Activated naive CD8-positive, alpha-beta T cell (primary cell): ENCODE data around the gene FOXL3.
"Not testable (repeated sequence)": the region's sequence is repeated elsewhere in the genome, so short reads cannot be mapped to it uniquely, and the experiment has no call there.

Experiments
- H3K27ac Mint-ChIP-seq: one replicate; pipeline ENCODE4 v1.8.0; 2021; ENCODE audit warnings: mixed read lengths
- H3K27me3 Mint-ChIP-seq: one replicate; pipeline ENCODE4 v1.8.0; 2021; ENCODE audit warnings: mixed read lengths
- H3K36me3 Mint-ChIP-seq: one replicate; pipeline ENCODE4 v1.8.0; 2021; ENCODE audit warnings: mixed read lengths
- H3K4me1 Mint-ChIP-seq: one replicate; pipeline ENCODE4 v1.8.0; 2021; ENCODE audit warnings: low read depth, mixed read lengths
- H3K4me3 Mint-ChIP-seq: one replicate; pipeline ENCODE4 v1.8.0; 2021; ENCODE audit warnings: mild to moderate bottlenecking, mixed read lengths
- H3K9me3 Mint-ChIP-seq: one replicate; pipeline ENCODE4 v1.8.0; 2021; ENCODE audit warnings: low read depth, mixed read lengths

Gene FOXL3

GRCh38 chr7:335358-336148 lies 45.6 kb downstream of the FOXL3 start:
- Mint-ChIP-seq H3K27me3 (no peaks in the 10 kb centered on the region), H3K9me3 (no peaks in the 10 kb centered on the region), H3K4me1 (peaks cover 14% of the 10 kb centered on the region), H3K4me3 (no peak overlapping the region), H3K36me3 (no peaks in the 10 kb centered on the region), H3K27ac (no peak overlapping the region)

- H3K27ac Mint-ChIP-seq, H3K9me3 Mint-ChIP-seq, H3K4me3 Mint-ChIP-seq, H3K27me3 Mint-ChIP-seq, H3K36me3 Mint-ChIP-seq: not testable (repeated sequence)
- H3K4me1 Mint-ChIP-seq = peaks cover 14% of the 10 kb centered on the region
Observed at GRCh38 chr7:336149-336533, 46.2 kb downstream of the FOXL3 start.

- Mint-ChIP-seq H3K36me3 (no peaks in the 10 kb centered on the region), H3K27ac (no peak overlapping the region), H3K4me3 (no peak overlapping the region), H3K9me3 (no peaks in the 10 kb centered on the region), H3K27me3 (no peaks in the 10 kb centered on the region), H3K4me1 (peaks cover 14% of the 10 kb centered on the region)
Observed at GRCh38 chr7:336810-337566, 47.0 kb downstream of the FOXL3 start.

GRCh38 chr7:337567-337951 lies 47.6 kb downstream of the FOXL3 start:
- Mint-ChIP-seq H3K4me3 (no peak overlapping the region), H3K36me3 (no peaks in the 10 kb centered on the region), H3K4me1 (peaks cover 14% of the 10 kb centered on the region), H3K9me3 (no peaks in the 10 kb centered on the region), H3K27me3 (no peaks in the 10 kb centered on the region), H3K27ac (no peak overlapping the region)

GRCh38 chr7:338295-339061 lies 48.5 kb downstream of the FOXL3 start:
- Mint-ChIP-seq H3K4me1 (peaks cover 14% of the 10 kb centered on the region), H3K27me3 (no peaks in the 10 kb centered on the region), H3K36me3 (no peaks in the 10 kb centered on the region), H3K4me3 (no peak overlapping the region), H3K9me3 (no peaks in the 10 kb centered on the region), H3K27ac (no peak overlapping the region)

GRCh38 chr7:339062-339342 lies 49.0 kb downstream of the FOXL3 start:
- no peak overlapping the region for H3K27ac Mint-ChIP-seq

GRCh38 chr7:339696-340095 lies 49.7 kb downstream of the FOXL3 start:
- Mint-ChIP-seq H3K4me1 (peaks cover 11% of the 10 kb centered on the region), H3K4me3 (no peak overlapping the region), H3K36me3 (no peaks in the 10 kb centered on the region), H3K9me3 (no peaks in the 10 kb centered on the region), H3K27ac (no peak overlapping the region), H3K27me3 (no peaks in the 10 kb centered on the region)

More at GRCh38 chr7:339062-339342, 49.0 kb downstream of the FOXL3 start:
- H3K9me3 Mint-ChIP-seq = no peaks in the 10 kb centered on the region
- H3K36me3 Mint-ChIP-seq = no peaks in the 10 kb centered on the region
- H3K4me1 Mint-ChIP-seq = peaks cover 14% of the 10 kb centered on the region
- no peak overlapping the region for H3K4me3 Mint-ChIP-seq
- no peaks in the 10 kb centered on the region for H3K27me3 Mint-ChIP-seq

- Mint-ChIP-seq H3K9me3 (no peaks in the 10 kb centered on the region), H3K4me3 (no peak overlapping the region), H3K4me1 (peaks cover 11% of the 10 kb centered on the region), H3K36me3 (no peaks in the 10 kb centered on the region), H3K27ac (no peak overlapping the region), H3K27me3 (no peaks in the 10 kb centered on the region)
Observed at GRCh38 chr7:340200-340937, 50.4 kb downstream of the FOXL3 start.
